ENCODE results near the gene MILR1.
"Not testable (repeated sequence)": the region's sequence is repeated elsewhere in the genome, so short reads cannot be mapped to it uniquely, and the experiment has no call there.

The MILR1 gene

GRCh38 chr17:64472564-64472963, 23.6 kb downstream of the MILR1 start:
- no peak for DNase-seq

GRCh38 chr17:64477849-64478248, 28.9 kb downstream of the MILR1 start:
- no peak for DNase-seq

- no peak for DNase-seq
These were observed 32.0 kb downstream of the MILR1 start for GRCh38 chr17:64480951-64481350.

- DNase-seq, result no peak
These were observed 35.5 kb downstream of the MILR1 start for GRCh38 chr17:64484380-64484779.

- no peak for DNase-seq
These were observed 39.4 kb downstream of the MILR1 start for GRCh38 chr17:64488301-64488700.

GRCh38 chr17:64491034-64491860, 42.3 kb downstream of the MILR1 start:
- DNase-seq, result peak; percentile 20

- DNase-seq, result no peak
These were observed 43.1 kb downstream of the MILR1 start for GRCh38 chr17:64491994-64492393.

- no peak for DNase-seq
These were observed 43.7 kb downstream of the MILR1 start for GRCh38 chr17:64492481-64493109.

GRCh38 chr17:64494121-64494520, 45.2 kb downstream of the MILR1 start:
- no peak for DNase-seq

- not testable (repeated sequence) for DNase-seq
These were observed 46.4 kb downstream of the MILR1 start for GRCh38 chr17:64495300-64495699.

- DNase-seq, result no peak
These were observed 47.5 kb downstream of the MILR1 start for GRCh38 chr17:64496348-64496785.

- DNase-seq, result peak; percentile 95
These were observed 48.1 kb downstream of the MILR1 start, which contains the start of gene POLG2 for GRCh38 chr17:64496786-64497564. Gene POLG2, minus strand, starts transcription at chr17:64497054. Its CDS starts 86 bp downstream, at chr17:64496968.

- DNase-seq, result no peak
These were observed 48.7 kb downstream of the MILR1 start for GRCh38 chr17:64497565-64498035.

- no peak for DNase-seq
These were observed 49.6 kb downstream of the MILR1 start for GRCh38 chr17:64498308-64499203.

GRCh38 chr17:64499805-64500486, 51.0 kb downstream of the MILR1 start:
- no peak for DNase-seq

GRCh38 chr17:64500487-64500859, 51.6 kb downstream of the MILR1 start:
- no peak for DNase-seq

GRCh38 chr17:64500862-64501765, 52.2 kb downstream of the MILR1 start:
- DNase-seq, result no peak

GRCh38 chr17:64502021-64502420, 53.1 kb downstream of the MILR1 start:
- DNase-seq, result no peak

GRCh38 chr17:64502809-64503208, 53.9 kb downstream of the MILR1 start:
- no peak for DNase-seq

GRCh38 chr17:64503341-64503740, 54.4 kb downstream of the MILR1 start:
- DNase-seq, result no peak
